PC-3 (cell line): ENCODE data around the gene TBC1D5.

ENCODE experiments used
- CTCF ChIP-seq: fragments of 300-600 bp; sonication (generic); conservative IDR thresholded peaks from 2 replicates; pipeline ENCODE4 v1.5.1; 2017; ENCODE audit warnings: antibody characterized with exemption, low read depth, mild to moderate bottlenecking, low read length
- EZH2 ChIP-seq: fragments of 300-600 bp; sonication (generic); IDR thresholded peaks from one replicate; pipeline ENCODE4 v1.6.1; 2017; ENCODE audit warnings: antibody characterized with exemption, mild to moderate bottlenecking, low read length; ENCODE audit not compliant: unreplicated experiment

- TF ChIP-seq CTCF (no peak), EZH2 (no peak)
Measured at GRCh38 chr3:17542591-17542990, 199.8 kb downstream of the TBC1D5 start.
